HG03575 (cell line): Measurements from ENCODE around the gene CCNQ.
"Not testable (repeated sequence)": the region's sequence is repeated elsewhere in the genome, so short reads cannot be mapped to it uniquely, and the experiment has no call there.

Experiments
- ATAC-seq: cut with Tn5 transposase; IDR thresholded peaks from one replicate; pipeline ENCODE4 v1.9.1; 2021; ENCODE audit not compliant: unreplicated experiment, insufficient number of reproducible peaks, low FRiP score; ENCODE audit errors: extremely low read depth

The CCNQ gene

GRCh38 chrX:153624196-153625091, 25.5 kb upstream of the CCNQ start:
- no peak for ATAC-seq

DNA sequence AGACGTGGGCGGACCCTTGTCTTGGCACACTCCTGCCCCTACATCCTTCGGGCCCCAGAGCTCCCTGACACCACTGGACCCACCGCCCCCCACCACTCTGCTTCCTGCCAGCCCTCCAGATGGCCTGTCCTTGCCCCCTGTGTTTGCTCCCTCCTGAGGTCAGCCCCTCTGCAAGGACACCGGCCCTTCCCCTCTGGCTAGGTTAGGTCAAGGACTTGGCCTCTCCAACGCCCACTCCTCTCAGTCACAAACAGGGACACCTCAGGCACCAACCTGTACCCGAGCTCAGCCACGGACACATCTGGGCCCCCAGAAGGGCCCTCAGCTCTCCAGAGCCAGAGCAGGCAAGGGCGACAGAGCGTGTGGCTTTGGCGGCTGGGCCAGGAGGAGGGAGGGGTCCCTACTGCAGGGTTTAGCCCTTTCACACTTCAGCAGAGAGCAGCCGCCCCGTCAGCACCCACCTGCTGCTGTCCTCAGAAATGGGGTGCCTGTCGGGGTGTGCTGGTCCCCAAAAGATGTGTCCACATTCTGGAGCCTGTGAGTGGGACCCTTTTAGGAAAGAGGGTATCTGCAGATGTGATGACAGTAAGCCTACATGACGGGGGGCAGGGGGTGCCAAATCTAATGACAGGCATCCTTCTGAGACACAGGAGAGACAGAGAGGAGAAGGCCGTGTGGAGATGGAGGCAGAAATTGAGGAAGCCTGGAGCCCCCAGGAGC, 24.5 kb upstream of the CCNQ start:
- ATAC-seq, result no peak

- no peak for ATAC-seq
These were observed 23.8 kb upstream of the CCNQ start for GRCh38 chrX:153622661-153623309.

DNA sequence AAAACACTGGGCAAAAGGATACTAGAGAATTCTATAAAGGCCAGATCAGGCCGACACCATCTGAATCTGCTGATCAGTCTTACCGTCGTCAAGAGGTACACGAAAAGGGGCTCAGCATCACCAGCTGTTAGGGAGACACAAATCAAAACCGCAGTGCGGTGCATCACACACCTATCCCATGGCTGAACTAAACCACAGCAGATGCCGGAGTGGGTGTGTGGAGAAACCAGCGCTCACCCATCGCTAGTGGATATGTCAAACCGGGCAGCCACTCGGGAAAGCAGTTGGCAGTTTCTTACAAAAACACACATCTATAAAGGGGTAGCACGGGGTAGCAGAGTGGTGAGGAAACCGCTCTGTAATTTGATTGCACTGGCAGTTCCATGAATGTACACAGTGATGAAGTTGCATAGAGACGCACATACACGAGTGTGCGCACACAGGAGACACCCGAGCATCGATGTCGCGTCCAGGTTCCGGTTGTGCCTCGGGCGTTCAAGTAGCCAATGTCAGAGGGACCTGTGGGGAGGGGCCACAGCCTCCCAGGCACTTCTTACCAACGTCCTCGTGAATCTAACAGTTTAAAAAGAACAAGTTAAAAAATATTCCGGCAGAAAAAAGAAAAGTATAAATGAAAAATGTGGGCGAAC, 23.1 kb upstream of the CCNQ start:
- no peak for ATAC-seq

- ATAC-seq, result no peak
These were observed 21.6 kb upstream of the CCNQ start for GRCh38 chrX:153620576-153620975.

GRCh38 chrX:153614818-153615217, 15.9 kb upstream of the CCNQ start:
- ATAC-seq, result no peak

GRCh38 chrX:153612413-153612812, 13.5 kb upstream of the CCNQ start:
- no peak for ATAC-seq

DNA sequence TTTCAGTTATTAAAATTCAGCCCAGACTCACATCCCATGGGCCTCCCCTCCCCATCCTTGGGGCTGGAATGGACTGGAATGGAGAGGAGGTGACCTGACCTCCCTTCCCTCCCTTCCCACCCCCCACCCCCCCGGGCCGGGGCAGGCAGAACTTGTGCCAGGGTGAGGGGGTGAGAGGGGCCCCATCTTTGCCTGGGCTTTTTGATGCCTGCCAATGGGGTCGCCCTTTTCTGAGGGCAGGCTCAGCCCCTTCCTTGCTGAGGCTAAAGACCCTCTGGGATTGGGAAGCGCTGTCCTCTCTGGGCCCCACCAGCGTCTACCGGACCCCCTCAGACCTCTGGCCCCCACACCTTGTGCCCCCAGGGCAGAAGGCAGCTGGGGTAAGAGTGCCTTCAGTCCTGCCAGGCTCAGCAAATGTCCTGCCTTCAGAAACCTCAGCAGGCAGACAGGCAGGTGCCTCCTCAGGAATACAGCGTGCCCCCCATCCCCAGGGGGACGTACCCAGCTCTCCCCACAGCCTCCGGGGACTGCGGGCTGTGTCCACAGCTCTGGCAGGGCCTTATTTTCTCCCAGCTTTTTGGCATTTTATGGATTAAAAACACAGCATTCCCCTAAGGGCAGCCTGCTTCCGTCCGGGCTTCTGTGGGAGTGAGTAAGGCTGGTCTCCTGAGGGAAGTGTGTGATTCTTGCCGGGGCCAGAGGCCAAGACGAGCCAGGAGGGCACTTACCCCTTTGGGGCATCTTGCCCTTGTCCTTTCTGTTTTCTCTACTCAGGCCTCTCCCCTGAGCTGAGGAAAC, 12.6 kb upstream of the CCNQ start:
- ATAC-seq, result no peak

DNA sequence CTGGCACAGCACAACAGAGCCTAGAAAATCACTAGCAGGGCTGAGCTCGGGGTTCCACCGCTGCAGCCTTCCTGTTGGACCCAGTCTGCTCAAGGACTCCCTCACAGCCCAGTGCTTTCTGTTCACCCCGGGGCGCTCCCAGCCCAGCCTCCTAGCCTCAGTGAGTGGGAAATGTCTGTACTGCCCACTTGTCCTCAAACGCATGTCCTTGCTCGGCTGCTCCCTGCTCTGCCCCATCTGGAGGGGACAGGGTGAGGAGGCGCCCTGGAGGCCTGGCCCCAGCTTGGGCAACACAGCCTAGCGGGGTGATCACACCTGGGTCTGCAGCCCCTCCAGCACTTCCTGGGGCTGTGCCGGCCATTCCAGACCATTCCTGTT, 11.9 kb upstream of the CCNQ start:
- no peak for ATAC-seq

DNA sequence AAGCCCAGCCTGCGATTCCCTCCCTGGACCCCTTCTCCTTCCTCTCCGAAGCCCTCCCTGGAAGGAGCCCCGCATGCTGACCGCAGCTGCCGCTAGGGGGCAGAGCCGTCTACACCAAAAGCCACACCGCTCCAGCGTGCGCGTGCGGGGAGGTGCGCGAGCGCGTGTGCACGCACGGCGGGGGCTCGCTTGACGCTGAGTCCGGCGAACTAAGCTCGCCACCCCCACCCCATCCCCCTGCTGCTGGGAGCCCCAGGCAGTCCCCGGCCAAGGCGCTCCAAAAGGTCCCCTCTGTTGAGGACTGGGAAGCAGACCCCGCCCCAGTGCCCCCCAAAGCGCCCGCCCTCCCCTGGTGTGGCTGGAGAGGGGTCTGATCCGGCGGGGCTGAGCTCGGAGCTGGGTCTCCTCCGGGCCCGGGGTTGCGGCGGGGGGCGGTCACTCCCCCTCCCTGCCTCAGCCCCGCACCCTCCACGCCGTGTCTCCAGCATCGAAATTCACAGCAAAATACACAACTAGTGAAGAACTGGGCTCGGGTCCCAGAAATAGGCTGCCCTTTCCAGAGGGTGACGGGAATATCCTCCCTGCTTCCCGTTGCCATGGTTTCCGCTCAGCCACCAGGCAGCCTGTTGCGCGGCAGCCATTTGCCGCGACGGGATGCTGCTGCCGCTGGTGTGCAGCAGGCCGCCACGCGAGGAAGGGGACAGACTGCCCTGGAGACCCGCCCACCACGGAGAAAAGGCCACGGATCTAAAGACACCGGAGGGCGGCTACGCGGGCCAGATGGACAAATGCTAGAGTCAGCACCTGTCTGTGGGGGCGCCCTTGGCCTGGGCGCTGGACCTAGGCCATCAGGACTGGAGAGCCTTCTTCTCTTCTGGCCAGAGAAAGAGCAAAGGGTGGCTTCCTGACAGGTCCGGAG, 11.2 kb upstream of the CCNQ start:
- ATAC-seq, result no peak

DNA sequence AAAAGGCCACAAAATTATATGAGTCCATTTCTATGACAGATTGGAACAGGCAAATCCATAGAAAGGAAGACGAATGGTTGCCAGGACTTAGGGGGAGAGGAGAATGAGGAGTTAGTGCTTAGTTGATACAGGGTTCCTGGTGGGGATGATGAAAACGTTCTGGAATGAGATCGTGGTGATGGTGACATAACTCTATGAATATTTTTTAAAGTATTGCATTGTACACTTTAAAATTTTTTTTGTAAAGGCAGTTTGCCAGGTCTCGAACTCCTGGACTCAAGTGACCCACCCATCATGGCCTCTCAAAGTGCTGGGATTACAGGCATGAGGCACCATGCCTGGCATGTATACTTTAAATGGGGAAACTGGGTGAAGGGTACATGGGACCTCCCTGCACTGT, 9.9 kb upstream of the CCNQ start:
- ATAC-seq, result no peak

- ATAC-seq, result no peak
These were observed 9.4 kb upstream of the CCNQ start for GRCh38 chrX:153608376-153608775.

DNA sequence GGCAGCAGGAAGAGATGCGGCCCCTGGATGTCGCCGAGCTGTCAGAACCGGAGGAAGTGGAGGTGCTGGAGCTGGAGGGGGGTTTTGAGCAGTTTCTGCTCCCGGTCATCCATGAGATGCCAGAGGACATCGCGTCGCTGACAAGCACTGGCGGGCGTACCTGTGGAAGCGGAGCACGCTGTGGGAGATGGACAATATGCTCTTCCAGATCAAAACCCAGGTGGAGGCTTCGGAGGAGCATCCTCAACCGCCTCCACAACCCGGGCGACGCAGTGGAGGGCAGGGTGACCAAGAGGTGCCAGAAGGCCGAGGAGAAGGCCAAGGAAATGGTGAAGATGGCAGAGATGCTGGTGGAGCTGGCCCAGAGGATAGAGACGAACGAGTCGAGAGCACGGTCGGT, 7.6 kb upstream of the CCNQ start:
- no peak for ATAC-seq

DNA sequence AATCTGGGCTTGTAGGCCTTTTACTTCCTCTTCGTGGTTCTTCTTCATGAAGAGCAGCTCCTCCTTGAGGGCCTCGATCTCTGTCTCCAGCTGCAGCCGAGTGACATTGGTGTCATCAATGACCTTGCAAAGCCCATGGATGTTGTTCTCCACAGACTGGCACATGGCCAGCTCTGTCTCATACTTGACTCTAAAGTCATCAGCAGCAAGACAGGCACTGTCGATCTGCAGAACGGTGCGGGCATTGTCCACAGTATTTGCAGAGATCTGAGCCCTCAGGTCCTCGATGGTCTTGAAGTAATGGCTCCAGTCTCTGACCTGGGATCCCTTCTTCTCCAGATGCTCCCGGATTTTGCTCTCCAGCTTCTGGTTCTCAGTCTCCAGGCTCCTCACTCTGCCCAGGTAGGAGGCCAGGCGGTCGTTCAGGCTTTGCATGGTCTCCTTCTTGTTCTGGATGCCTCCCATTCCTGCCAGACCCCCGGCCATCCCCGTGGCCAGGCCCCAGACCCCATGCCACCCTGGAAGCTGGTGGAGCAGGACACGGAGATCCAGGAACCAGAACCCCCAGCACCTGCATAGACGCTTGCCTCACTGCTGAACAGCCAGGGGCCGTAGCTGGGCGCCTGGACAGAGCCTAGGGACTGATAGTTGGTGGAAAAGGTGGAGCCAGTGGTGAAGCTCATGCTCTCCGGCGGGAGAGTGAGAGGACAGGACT, 5.9 kb upstream of the CCNQ start:
- ATAC-seq, result not testable (repeated sequence)

DNA sequence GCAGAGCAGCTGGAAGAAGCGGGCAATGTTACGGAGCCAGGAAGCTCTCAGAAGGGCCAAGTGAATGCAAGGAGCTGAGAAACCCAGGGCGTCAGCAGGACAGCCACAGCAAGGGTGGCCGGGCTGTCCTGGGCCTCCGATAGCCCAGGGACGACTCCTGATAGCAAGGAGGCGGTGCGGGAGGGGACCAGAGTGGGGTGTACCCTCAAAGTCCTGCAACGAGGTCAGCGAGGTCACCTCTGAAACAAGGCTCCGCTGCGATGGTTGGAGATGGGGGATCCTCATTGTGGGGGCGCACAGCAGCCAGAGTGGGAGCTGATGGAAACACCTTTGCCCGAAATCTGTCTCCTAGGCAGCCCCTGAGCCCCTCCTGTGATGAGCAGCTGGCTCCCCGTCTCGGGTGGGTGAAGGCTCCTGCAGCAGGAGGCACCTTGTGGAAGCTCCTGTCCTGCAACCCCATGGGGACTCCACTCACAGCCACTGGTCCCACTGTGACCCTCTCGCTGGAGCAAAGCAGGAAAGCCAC, 4.3 kb upstream of the CCNQ start:
- no peak for ATAC-seq

GRCh38 chrX:153602601-153603000, 3.7 kb upstream of the CCNQ start:
- ATAC-seq, result no peak

- ATAC-seq, result no peak
These were observed 2.7 kb upstream of the CCNQ start for GRCh38 chrX:153601511-153602110.
